IMR-90 (cell line): ENCODE data around the gene DLG5. TPM values are rescaled to one million over a fixed set of nuclear protein-coding genes. Genes with fewer than 3 reads are reported as not detected.
A peak's percentile ranks its signal among the peaks of the same experiment; 100 is the strongest.

ENCODE experiments used
- ATAC-seq: fragments of 200-7000 bp; cut with Tn5 transposase; 2 replicates; pipeline ENCODE4 v1.9.1; 2020; ENCODE audit warnings: low read depth, mild to moderate bottlenecking, moderate library complexity
- BruUV-seq: library from RNA; stranded (reverse); fragments of 400-500 nt; replicated peaks from 2 replicates; lab custom pipeline; 2021; lab: Mats Ljungman, UMichigan
- CTCF ChIA-PET: fragments of 300-600 bp; formaldehyde crosslinking; extraction: SDS; loops from one replicate; lab custom pipeline; 2021; ENCODE audit warnings: antibody characterized with exemption; lab: Yijun Ruan, JAX
- POLR2A ChIA-PET: fragments of 300-600 bp; sonication (Branson Sonifier 250); formaldehyde crosslinking; loops from one replicate; lab custom pipeline; 2022; ENCODE audit warnings: antibody characterized with exemption; ENCODE audit not compliant: unreplicated experiment; lab: Charles Lee
- DNase-seq: peaks from one replicate; pipeline ENCODE4 v3.0.0; 2013
- H2AFZ ChIP-seq: replicated peaks from 2 replicates; pipeline ENCODE3; 2013; ENCODE audit warnings: low read length, mild to moderate bottlenecking; ENCODE audit not compliant: poor library complexity
- H2AK5ac ChIP-seq: 2 replicates; pipeline ENCODE4 v1.6.1; 2013; ENCODE audit warnings: low read depth, low read length, inconsistent platforms
- H2AK9ac ChIP-seq: replicated peaks from 2 replicates; pipeline ENCODE3; 2013; ENCODE audit warnings: mild to moderate bottlenecking, low read depth, low read length, moderate library complexity; ENCODE audit not compliant: poor library complexity
- H2BK120ac ChIP-seq: 2 replicates; pipeline ENCODE4 v1.6.1; 2013; ENCODE audit warnings: low read depth, low read length, inconsistent platforms
- H2BK15ac ChIP-seq: 3 replicates; pipeline ENCODE4 v1.6.1; 2013; ENCODE audit warnings: low read depth, low read length, inconsistent platforms
- H2BK20ac ChIP-seq: 2 replicates; pipeline ENCODE4 v1.6.1; 2013; ENCODE audit warnings: low read depth, mild to moderate bottlenecking, inconsistent platforms, low read length, moderate library complexity
- H2BK5ac ChIP-seq: 2 replicates; pipeline ENCODE4 v1.6.1; 2013; ENCODE audit warnings: mild to moderate bottlenecking, low read depth, low read length, inconsistent platforms; ENCODE audit not compliant: poor library complexity, severe bottlenecking
- H3K14ac ChIP-seq: replicated peaks from 2 replicates; pipeline ENCODE4 v1.6.1; 2013; ENCODE audit warnings: low read depth, low read length, inconsistent platforms
- H3K18ac ChIP-seq: 2 replicates; pipeline ENCODE4 v1.6.1; 2013; ENCODE audit warnings: low read depth, low read length, control low read depth
- H3K23ac ChIP-seq: 2 replicates; pipeline ENCODE4 v1.6.1; 2013; ENCODE audit warnings: low read depth, low read length, inconsistent platforms
- H3K27ac ChIP-seq: 2 replicates; pipeline ENCODE4 v1.5.1; 2013; ENCODE audit warnings: mild to moderate bottlenecking, control low read depth, low read length; ENCODE audit not compliant: insufficient read depth
- H3K27me3 ChIP-seq: 2 replicates; pipeline ENCODE4 v1.6.1; 2013; ENCODE audit warnings: low read length; ENCODE audit not compliant: control insufficient read depth, insufficient read depth
- H3K36me3 ChIP-seq: 2 replicates; pipeline ENCODE4 v1.6.1; 2013; ENCODE audit warnings: low read length, mixed read lengths; ENCODE audit not compliant: control insufficient read depth, insufficient read depth
- H3K4ac ChIP-seq: 2 replicates; pipeline ENCODE4 v1.6.1; 2013; ENCODE audit warnings: low read depth, low read length, inconsistent platforms
- H3K4me1 ChIP-seq: 2 replicates; pipeline ENCODE4 v1.6.1; 2013; ENCODE audit warnings: low read length, mixed read lengths; ENCODE audit not compliant: control insufficient read depth, insufficient read depth
- H3K4me2 ChIP-seq: 2 replicates; pipeline ENCODE4 v1.6.1; 2013; ENCODE audit warnings: low read depth, mild to moderate bottlenecking, control low read depth, low read length, moderate library complexity
- H3K4me3 ChIP-seq: 2 replicates; pipeline ENCODE4 v1.5.1; 2013; ENCODE audit warnings: low read depth, mild to moderate bottlenecking, control low read depth, low read length, moderate library complexity; ENCODE audit not compliant: insufficient read depth
- H3K56ac ChIP-seq: 2 replicates; pipeline ENCODE4 v1.6.1; 2013; ENCODE audit warnings: low read length, inconsistent platforms; ENCODE audit not compliant: insufficient read depth; ENCODE audit errors: extremely low read depth
- H3K79me1 ChIP-seq, 2 experiments: 2 replicates each; pipeline ENCODE4 v1.6.1; 2013; ENCODE audit warnings: low read length in 2 of 2, inconsistent platforms in 1 of 2, low read depth in 1 of 2
- H3K9ac ChIP-seq: 2 replicates; pipeline ENCODE4 v1.6.1; 2013; ENCODE audit warnings: low read depth, low read length, control low read depth
- H3K9me1 ChIP-seq: 2 replicates; pipeline ENCODE4 v1.6.1; 2013; ENCODE audit warnings: low read length, inconsistent platforms; ENCODE audit not compliant: insufficient read depth
- H3K9me3 ChIP-seq: 2 replicates; pipeline ENCODE4 v1.6.1; 2013; ENCODE audit warnings: low read length; ENCODE audit not compliant: control insufficient read depth, insufficient read depth
- H4K20me1 ChIP-seq: 2 replicates; pipeline ENCODE4 v1.6.1; 2013; ENCODE audit warnings: low read length, inconsistent platforms; ENCODE audit not compliant: insufficient read depth
- H4K5ac ChIP-seq: 2 replicates; pipeline ENCODE4 v1.6.1; 2013; ENCODE audit warnings: mild to moderate bottlenecking, low read depth, low read length, control low read depth
- H4K8ac ChIP-seq, 2 experiments: 2 replicates each; pipeline ENCODE4 v1.6.1; 2013; ENCODE audit warnings: low read depth in 2 of 2, low read length in 2 of 2, control low read depth in 1 of 2, inconsistent platforms in 1 of 2
- H4K91ac ChIP-seq: 2 replicates; pipeline ENCODE4 v1.6.1; 2013; ENCODE audit warnings: low read depth, low read length, inconsistent platforms; ENCODE audit not compliant: insufficient read depth
- FOS ChIP-seq: fragments of 150-350 bp; IDR thresholded peaks from 2 replicates; pipeline ENCODE4 v1.6.1; 2016; ENCODE audit warnings: low read depth, low read length
- MXI1 ChIP-seq: IDR thresholded peaks from 2 replicates; pipeline ENCODE4 v1.6.1; 2012; ENCODE audit warnings: low read depth, mild to moderate bottlenecking, low read length, moderate library complexity, borderline replicate concordance
- WGBS, 2 experiments: methylation state at CpG; one replicate each; pipeline versions ENCODE4 v1.1.5 to v1.1.7; 2013; ENCODE audit warnings: missing lambda C conversion rate in 2 of 2; ENCODE audit not compliant: insufficient read length in 1 of 2; ENCODE audit errors: extremely low coverage in 2 of 2; 5-methylcytosine and 5-hydroxymethylcytosine counted together
- dilution Hi-C: fragments of 300-500 bp; cut with HindIII; formaldehyde crosslinking; loops from one replicate; pipeline ENCODE4 v1.14.3; 2018; ENCODE audit warnings: low sequenced_read_pairs; ENCODE audit not compliant: unreplicated experiment
- in situ Hi-C: fragments of 300-500 bp; cut with MboI; formaldehyde crosslinking; loops from 3 replicates; pipeline ENCODE4 v1.14.3; 2019; ENCODE audit warnings: low sequenced_read_pairs, inconsistent platforms, mixed read lengths
- intact Hi-C: fragments of 100-400 bp; cut with micrococcal nuclease; formaldehyde crosslinking; loops from 2 replicates; pipeline ENCODE4 v1.10.0; 2022
- polyA plus RNA-seq, 3 experiments: library from polyadenylated mRNA; depleted of rRNA; stranded (reverse); fragments of >200 nt; gene quantifications; 2 replicates each; pipeline ENCODE4 v1.2.3, GENCODE V29; 2012; ENCODE audit warnings: low replicate concordance in 1 of 3
- total RNA-seq: library from RNA; depleted of rRNA; stranded (reverse); fragments of >200 nt; gene quantifications from 2 replicates; pipeline ENCODE4 v1.2.3, GENCODE V29; 2012

DLG5 gene
- total and polyA plus RNA-seq, 2 of the 4 experiments (the other 2 are of a cell fraction), result 12.7 to 28.7 TPM

DNA sequence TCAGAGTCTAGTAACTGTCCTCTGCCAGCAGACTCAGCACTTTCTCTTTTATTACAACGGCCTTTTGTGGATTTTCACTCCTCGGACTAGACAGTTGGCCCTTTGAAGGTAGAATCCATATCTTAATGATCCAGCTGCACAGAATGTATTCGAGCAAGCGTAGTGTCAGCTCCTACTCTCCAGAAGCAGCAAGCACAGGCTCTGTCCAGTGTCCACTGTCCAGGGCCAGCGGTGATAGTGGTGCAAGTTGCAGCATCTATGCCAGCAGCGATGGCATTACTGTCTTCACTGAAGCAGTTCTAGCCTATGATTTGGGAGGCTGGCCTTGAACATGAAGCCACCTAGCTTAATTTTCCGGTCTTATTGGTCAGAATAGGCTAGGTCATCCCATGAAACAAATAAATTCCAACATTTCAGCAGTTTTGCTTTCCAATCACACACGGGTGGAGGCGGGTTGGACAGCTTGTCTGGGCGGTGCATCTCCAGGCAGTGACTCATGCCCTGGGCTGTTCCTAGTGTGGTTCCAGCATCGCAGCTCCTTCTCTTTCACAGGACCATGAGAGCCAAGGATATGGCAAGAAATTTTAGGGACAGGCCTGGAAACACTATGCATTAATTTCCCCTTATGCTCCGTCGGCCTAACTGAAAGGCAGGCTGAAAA is 180.4 kb downstream of the DLG5 start:
- no peak overlapping the region for H2AK5ac ChIP-seq
- H4K91ac ChIP-seq, result no peak overlapping the region
- no peaks in the 10 kb centered on the region for H3K9me1 ChIP-seq
- H3K79me1 ChIP-seq, result no peaks in the 10 kb centered on the region
- ATAC-seq, result peak; percentile 87
- no peak overlapping the region for H3K18ac ChIP-seq
- no peak overlapping the region for H3K4ac ChIP-seq
- H4K20me1 ChIP-seq, result no peaks in the 10 kb centered on the region
- ChIA-PET CTCF (interaction anchor here (0.8 kb wide), 1 partner anchor 26 kb away, joined by 3 read pairs; no protein-coding TSS in a partner anchor), POLR2A (interaction anchor here (0.6 kb wide), 1 partner anchor 8 kb away, joined by 4 read pairs; no protein-coding TSS in a partner anchor)
- H2AK9ac ChIP-seq, result no peak overlapping the region
- dilution Hi-C loops, result no loop called here
- no peak overlapping the region for H4K5ac ChIP-seq
- H3K27me3 ChIP-seq, result no peaks in the 10 kb centered on the region
- H3K27ac ChIP-seq, result no peak overlapping the region
- H3K14ac ChIP-seq, result no peak overlapping the region
- peak overlapping the region; percentile 24 for H2AFZ ChIP-seq
- H3K4me1 ChIP-seq, result peaks cover 2% of the 10 kb centered on the region; the same call in 1 of the 2 replicates
- intact Hi-C loops, result no loop called here
- no TSS peak for BruUV-seq
- H4K8ac ChIP-seq, result no peak overlapping the region
- no peak overlapping the region for H3K4me3 ChIP-seq
- WGBS, 2 experiments, result 79% methylated on average over 7 of the region's 13 CpGs; no CpG with 5 or more reads in 1 of the 2 experiments
- in situ Hi-C loops, result no loop called here
- no peak overlapping the region for H3K4me2 ChIP-seq
- peaks cover 5% of the 10 kb centered on the region for H3K9me3 ChIP-seq
- H3K23ac ChIP-seq, result no peak overlapping the region
- TF ChIP-seq FOS (0 out of 2 replicates have a peak, but pooled peaks have one; percentile 28), MXI1 (no peak)
- H3K9ac ChIP-seq, result no peak overlapping the region
- H2BK120ac ChIP-seq, result no peak overlapping the region
- H3K56ac ChIP-seq, result no peak overlapping the region
- peak; percentile 63 for DNase-seq
- H2BK20ac ChIP-seq, result no peak overlapping the region
- no peaks in the 10 kb centered on the region for H3K36me3 ChIP-seq
- no peak overlapping the region for H2BK5ac ChIP-seq
- no peak overlapping the region for H2BK15ac ChIP-seq
